CD4-positive, alpha-beta T cell treated with Interleukin-17A for 4 hours (primary cell): ENCODE measurements around the gene CLCNKA.
"Not testable (repeated sequence)": the region's sequence is repeated elsewhere in the genome, so short reads cannot be mapped to it uniquely, and the experiment has no call there.

Source experiments
- DNase-seq: peaks from one replicate; pipeline ENCODE4 v3.0.0-alpha.2; 2020; ENCODE audit warnings: mixed read lengths

CLCNKA gene

GRCh38 chr1:16021681-16022080, at the start of gene CLCNKA:
CLCNKA (plus strand) TSS chr1:16022036; CDS start chr1:16022620, 584 bp downstream.
- no peak for DNase-seq

- no peak for DNase-seq
Observed at GRCh38 chr1:15972409-15972808, 49.4 kb upstream of the CLCNKA start.

GRCh38 chr1:15973772-15974171, 48.1 kb upstream of the CLCNKA start:
- no peak for DNase-seq

GRCh38 chr1:15974855-15975254, 47.0 kb upstream of the CLCNKA start:
- no peak for DNase-seq

- peak; percentile 70 for DNase-seq
Observed at GRCh38 chr1:15975358-15975804, 46.5 kb upstream of the CLCNKA start.

GRCh38 chr1:15975805-15976680, 45.8 kb upstream of the CLCNKA start, which contains the start of gene ZBTB17:
ZBTB17 (minus strand) TSS chr1:15976101; CDS start chr1:15948495, 27,606 bp downstream.
- peak; percentile 96 for DNase-seq

- DNase-seq: not testable (repeated sequence)
Observed at GRCh38 chr1:15977947-15978346, 43.9 kb upstream of the CLCNKA start.

- no peak for DNase-seq
Observed at GRCh38 chr1:15981679-15982078, 40.2 kb upstream of the CLCNKA start.

GRCh38 chr1:15983275-15983674, 38.6 kb upstream of the CLCNKA start:
- no peak for DNase-seq

GRCh38 chr1:15985611-15986297, 36.1 kb upstream of the CLCNKA start:
- no peak for DNase-seq

- no peak for DNase-seq
Observed at GRCh38 chr1:15988856-15989736, 32.7 kb upstream of the CLCNKA start.

- DNase-seq: no peak
Observed at GRCh38 chr1:15989776-15990175, 32.1 kb upstream of the CLCNKA start.

GRCh38 chr1:15991427-15992186, 30.2 kb upstream of the CLCNKA start:
- no peak for DNase-seq

GRCh38 chr1:15992187-15992553, 29.7 kb upstream of the CLCNKA start:
- DNase-seq: no peak

- no peak for DNase-seq
Observed at GRCh38 chr1:15992582-15993500, 29.0 kb upstream of the CLCNKA start.

- no peak for DNase-seq
Observed at GRCh38 chr1:15993666-15994065, 28.2 kb upstream of the CLCNKA start.

GRCh38 chr1:15994081-15994480, 27.8 kb upstream of the CLCNKA start:
- no peak for DNase-seq

- peak; percentile 53 for DNase-seq
Observed at GRCh38 chr1:15994590-15995351, 27.1 kb upstream of the CLCNKA start.

GRCh38 chr1:15997076-15997585, 24.7 kb upstream of the CLCNKA start:
- DNase-seq: no peak
